HG02973 (cell line): ENCODE data around the gene RNF135.
"Not testable (repeated sequence)": the region's sequence is repeated elsewhere in the genome, so short reads cannot be mapped to it uniquely, and the experiment has no call there.

Source experiments
- ATAC-seq: cut with Tn5 transposase; IDR thresholded peaks from one replicate; pipeline ENCODE4 v1.9.1; 2021; ENCODE audit warnings: moderate library complexity; ENCODE audit not compliant: unreplicated experiment

Gene RNF135, protein sequence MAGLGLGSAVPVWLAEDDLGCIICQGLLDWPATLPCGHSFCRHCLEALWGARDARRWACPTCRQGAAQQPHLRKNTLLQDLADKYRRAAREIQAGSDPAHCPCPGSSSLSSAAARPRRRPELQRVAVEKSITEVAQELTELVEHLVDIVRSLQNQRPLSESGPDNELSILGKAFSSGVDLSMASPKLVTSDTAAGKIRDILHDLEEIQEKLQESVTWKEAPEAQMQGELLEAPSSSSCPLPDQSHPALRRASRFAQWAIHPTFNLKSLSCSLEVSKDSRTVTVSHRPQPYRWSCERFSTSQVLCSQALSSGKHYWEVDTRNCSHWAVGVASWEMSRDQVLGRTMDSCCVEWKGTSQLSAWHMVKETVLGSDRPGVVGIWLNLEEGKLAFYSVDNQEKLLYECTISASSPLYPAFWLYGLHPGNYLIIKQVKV

DNA sequence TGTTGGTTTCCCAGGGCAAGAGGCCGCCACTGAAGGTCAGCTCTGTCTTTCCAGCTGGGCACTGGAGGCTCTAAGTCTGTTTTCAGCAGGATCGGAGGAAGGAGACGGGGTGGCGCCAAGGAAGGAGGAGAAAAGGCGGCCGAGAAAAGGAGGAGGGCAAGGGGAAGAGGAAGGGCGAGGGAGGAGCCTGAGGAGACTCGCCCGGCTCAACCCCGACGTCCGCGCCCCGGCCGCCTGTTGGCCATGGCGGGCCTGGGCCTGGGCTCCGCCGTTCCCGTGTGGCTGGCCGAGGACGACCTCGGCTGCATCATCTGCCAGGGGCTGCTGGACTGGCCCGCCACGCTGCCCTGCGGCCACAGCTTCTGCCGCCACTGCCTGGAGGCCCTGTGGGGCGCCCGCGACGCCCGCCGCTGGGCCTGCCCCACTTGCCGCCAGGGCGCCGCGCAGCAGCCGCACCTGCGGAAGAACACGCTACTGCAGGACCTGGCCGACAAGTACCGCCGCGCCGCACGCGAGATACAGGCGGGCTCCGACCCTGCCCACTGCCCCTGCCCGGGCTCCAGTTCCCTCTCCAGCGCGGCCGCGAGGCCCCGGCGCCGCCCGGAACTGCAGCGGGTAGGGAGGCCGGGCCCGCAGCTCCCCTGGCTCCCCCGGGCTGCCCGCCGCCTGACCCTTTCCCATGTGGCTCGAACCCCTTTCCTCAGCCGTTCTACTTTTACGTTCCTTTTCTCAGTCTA is at the start of gene RNF135:
Gene RNF135, plus strand, starts transcription at position 209 of the 737 bp plus-strand sequence. Its CDS starts 35 bp downstream, at position 244.
- peak; percentile 50 for ATAC-seq

GRCh38 chr17:30921544-30922196 is 49.2 kb upstream of the RNF135 start, which contains the start of gene ADAP2:
Gene ADAP2 (plus strand): TSS chr17:30921945. CDS start chr17:30922015, 70 bp downstream.
- ATAC-seq: no peak

DNA sequence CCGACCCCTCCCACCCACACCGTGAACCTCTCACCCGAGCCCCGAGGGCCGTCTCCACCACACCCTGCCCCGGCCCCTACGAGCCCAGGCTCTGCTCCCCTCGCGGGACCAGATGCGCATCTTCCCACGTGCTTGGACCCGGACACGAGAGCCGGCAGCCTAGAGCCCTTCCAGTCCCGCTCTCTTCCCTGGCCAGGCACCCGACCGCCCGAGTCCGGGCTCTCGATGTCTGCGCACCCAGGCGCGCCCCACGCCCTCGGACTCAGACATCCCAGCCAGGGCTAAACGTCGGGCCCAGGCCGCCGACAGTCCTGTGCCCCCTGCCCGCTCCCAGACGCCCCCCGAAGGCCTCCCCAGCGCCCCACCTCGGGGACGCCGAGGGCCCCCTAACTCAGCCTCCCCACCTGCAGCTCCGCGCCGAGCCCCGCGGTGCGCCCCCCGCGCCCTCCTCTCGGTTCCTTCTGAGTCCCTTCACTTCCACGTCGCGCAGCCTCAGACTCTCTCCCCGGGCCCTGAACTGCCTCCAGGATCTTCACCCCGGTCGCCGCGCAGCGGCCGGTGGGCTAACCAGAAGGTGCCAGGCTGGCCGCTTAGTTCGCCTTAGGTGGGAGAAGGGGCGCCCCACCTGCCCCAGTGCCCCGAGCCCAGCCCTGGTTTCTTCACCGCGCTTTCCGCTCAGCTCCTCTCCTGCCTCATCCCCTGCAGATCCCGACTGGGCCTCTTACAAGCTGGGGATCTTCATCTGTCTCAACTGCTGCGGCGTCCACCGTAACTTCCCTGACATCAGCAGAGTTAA is 48.4 kb upstream of the RNF135 start:
- no peak for ATAC-seq

DNA sequence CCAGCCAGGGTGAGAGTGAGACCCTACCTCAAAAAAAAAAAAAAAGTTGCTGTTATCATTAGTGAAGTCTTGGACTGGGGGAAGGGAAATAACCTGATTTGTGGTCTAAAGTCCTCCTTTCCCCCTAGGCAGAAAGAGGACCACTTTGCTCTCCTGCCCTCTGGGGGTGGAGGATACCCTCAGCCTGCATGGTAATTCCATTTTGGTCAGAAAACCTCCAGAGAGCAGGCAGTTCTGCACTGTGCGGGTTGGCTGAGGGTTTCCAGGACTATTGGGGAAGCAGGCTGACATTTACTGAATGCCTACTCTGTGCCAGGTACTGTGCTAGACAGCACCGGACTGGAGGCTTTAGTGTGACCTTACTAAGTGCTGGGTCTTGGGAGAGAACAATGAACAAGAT is 46.5 kb upstream of the RNF135 start:
- no peak for ATAC-seq

DNA sequence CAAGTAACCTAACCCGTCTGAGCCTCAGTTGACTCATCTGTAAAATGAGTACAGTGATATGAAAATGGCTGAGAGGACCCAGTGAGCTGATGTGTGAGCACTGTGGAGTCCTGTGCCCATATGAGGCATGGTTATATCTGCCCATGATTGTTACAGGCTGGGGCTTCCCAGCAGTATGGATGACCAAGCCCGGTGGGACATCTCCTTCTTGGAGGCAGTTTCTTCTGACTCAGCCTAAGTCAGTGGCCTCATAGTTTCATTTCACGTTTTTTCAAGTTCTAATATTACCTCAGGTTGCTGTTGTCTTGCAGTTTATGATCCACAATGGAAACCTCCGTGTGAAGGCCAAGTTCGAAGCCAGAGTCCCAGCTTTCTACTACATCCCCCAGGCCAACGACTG is 44.3 kb upstream of the RNF135 start:
- ATAC-seq: no peak

DNA sequence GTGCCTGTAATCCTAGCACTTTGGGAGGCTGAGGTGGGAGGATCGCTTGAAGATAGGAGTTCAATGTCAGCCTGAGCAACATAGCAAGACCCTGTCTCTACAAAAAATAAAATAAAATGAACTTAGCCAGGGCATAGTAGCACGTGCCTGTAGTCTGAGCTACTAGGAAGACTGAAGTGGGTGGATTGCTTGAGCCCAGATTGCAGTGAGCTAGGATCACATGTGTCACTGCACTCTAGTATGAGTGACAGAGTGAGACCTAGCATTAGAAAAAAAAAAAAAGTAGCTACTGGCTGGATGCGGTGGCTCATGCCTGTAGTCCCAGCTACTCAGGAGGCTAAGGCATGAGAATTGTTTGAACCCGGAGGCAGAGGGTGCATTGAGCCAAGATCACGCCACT is 43.1 kb upstream of the RNF135 start:
- ATAC-seq: no peak

DNA sequence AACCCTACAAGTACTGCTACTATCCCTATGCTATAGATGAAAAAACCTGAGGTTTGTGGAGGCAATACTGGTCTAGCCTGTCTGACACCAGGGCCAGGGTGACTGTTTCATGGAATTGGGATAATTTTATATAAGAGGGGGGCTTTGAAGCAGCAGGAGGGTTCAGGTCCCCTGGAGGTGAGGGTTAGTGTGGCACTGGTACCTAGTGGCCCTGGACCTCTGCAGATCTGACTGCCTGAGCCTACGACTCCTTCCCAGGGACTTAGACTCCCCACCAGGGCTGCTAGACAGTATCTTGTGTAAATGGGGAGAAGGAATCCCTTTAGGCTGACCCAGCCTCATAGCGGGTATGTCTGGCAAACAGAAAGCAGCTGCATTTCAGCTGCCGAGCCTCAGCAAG is 42.3 kb upstream of the RNF135 start:
- no peak for ATAC-seq

GRCh38 chr17:30929081-30929633 is 41.7 kb upstream of the RNF135 start:
- ATAC-seq: no peak

DNA sequence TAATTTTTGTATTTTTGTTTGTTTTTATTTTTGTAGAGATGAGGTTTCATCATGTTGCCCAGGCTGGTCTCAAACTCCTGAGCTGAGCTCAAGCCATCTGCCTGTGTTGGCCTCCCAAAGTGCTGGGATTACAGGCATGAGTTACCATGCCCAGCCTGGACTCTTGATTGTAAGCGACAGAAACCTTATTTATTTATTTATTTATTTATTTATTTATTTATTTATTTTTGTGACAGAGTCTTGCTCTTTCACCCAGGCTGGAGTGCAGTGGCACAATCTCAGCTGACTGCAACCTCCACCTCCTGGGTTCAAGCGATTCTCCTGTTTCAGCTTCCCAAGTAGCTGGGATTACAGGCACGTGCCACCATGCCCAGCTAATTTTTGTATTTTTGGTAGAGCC is 41.0 kb upstream of the RNF135 start:
- not testable (repeated sequence) for ATAC-seq

DNA sequence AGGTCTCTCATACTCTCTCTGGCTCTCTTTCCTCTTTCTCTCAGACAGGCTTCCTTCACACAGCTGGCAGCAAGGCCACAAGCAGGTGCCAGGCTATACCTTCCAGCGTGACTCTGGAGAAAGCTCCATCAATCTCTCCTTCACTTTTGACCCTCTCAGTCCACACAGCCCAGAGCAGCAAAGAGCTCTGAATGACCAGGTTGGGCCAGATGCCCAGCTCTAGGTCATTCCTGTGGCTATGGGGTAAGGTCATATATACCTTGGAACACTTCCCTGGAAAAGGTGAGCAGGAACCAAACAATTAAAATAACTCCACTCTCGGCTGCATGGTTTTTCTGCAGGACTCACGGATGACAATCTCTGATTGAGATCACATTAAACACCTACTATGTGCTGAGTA is 40.3 kb upstream of the RNF135 start:
- ATAC-seq: no peak

GRCh38 chr17:30931582-30931981 is 39.3 kb upstream of the RNF135 start:
- not testable (repeated sequence) for ATAC-seq

- ATAC-seq: no peak
Observed at GRCh38 chr17:30933966-30934365, 36.9 kb upstream of the RNF135 start.

DNA sequence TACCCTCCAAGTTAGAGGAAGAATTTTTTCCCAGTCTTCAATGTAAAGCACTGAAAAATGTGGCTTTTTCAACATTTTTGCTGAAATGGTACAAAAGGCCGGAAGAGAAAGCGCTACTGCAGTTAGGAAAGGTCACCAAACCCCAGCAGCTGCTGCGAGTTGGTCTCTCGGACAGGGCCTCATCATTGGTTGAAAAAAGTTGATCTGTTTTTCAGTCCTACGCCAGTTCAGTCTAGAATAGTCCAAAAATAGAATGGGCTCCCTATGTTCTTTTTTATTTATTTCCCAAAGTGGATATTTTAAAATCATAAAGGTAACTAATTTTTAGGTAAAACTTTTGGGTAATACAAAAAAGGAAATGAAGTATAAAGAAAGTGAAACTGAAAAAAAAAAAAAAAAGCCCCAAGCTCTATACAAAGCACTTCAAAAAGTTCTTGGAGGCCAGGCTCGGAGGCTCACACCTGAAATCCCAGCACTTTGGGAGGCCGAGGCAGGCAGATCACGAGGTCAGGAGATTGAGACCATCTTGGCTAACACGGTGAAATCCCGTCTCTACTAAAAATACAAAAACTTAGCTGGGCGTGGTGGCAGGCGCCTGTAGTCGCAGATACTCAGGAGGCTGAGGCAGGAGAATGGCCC is 31.7 kb upstream of the RNF135 start:
- no peak for ATAC-seq

DNA sequence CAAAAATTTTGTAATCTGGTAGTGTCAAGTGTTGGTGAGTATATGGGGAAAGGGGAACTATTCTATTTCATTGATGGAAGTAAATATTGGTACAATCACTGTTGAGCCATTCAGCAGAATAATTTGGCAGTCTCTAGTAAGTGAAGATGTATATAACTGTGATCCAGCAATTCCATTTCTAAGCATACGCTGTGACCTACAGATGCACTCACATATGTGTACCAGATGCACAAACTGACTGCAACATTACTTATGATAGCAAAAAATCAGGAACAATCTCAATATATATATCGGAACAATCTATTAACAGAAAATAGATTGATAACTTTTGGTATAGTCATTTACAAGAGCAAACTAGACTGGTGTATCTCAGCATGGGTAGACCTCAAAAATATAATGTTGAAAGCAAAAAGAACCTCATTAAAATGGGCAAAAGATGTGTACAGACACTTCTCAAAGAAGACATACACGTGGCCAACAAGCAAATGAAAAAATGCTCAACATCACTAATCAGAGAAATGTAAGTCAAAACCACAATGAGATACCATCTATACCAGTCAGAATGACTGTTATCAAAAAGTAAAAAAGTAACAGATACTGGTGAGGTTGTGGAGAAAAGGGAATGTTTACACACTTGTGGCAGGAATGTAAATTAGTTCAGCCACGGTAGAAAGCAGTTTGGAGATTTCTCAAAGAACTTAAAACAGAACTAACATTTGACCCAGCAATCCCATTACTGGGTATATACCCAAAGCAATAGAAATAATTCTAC is 28.3 kb upstream of the RNF135 start:
- ATAC-seq: no peak

DNA sequence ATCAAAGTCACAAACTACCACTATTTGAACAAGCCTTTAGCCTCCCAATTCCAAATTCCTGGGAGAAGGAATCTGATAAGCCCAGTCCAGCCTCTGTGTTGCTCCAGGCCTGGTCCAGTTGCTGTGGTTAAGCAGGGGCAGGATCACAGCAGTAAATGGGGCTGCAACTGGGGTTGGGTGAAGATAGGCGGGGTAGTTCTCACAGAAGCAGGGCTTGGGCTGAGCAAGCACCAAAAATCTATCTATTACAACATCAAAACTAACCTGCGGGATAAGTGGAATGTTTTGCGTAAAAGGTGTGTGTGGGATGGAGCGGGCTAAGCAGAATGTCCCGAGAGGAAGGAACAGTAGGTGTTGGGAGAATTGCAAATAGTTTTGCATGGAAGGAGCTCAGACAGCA is 23.0 kb upstream of the RNF135 start:
- ATAC-seq: no peak

GRCh38 chr17:30950189-30950588 is 20.6 kb upstream of the RNF135 start:
- no peak for ATAC-seq

DNA sequence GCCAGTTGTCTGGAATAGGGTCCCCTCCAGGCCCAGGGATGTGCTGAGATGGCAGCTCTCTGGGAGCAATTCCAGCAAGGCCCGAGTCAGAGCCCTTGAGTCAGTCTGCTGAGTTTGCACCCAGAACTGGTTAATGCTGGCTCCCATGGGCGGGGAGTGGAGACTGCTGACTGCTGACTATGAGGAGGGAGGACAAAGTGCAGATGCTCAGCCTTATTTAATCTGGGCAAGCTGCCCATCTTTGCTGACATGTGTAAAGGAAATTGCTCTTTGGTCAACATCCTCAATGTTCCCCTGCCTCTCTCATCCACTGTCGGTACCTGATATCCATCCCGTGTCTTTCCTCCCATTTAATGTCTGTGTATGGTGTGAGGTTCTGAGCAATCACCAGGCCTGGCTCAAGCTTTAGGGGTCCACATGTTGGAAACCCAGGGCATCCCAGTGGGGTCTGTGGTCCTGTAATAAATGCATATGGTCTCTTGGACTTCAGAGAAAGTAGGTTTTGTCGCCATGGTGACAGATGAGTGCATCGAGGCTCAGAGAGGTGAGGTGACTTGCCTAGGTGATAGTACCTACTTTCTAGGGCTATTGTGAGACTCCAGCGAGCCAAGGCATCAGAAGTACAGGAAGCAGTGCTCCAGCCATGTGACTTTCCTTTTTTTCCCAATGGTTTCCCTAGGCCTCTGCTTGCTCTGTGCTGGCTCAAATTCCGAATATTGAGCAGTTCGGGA is 20.0 kb upstream of the RNF135 start:
- ATAC-seq: no peak

DNA sequence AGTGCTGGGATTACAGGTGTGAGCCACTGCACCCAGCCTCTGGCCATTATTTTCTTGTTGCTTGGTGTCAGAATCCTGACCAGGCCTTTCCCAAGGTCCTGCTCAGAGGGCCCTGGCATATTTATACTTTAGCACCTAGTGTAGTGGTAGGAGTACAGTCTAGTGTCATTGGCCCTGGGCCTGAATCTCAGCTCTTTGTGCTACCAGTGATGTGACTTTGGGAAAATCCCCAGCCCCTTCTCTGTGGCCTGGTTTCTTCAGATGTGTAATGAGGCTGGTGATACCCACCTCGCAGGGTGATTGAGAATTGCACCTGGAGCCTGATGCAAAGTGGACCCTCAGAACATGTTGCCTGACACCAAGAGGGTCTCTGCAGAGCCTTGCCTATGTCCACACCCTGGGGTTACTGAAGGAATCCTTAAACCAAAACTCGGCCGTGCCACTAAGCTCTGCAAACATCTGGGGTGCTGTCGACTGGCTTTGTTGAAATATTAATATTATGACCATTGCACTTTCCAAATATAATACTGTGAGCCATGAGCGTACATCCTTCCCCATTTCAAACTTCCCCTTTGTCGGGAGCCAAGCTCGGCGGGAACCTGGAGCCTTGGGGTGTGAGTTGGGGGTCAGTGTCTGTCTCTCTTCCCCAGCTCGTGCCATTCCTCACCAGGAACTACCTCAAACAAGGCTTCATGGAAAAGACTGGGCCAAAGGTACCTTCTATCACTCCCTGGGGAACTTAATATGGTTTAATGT is 18.0 kb upstream of the RNF135 start:
- no peak for ATAC-seq
